DMS153 treated with DMSO at 0.1 percent for 48 hours (cell line): Measurements from ENCODE around the gene S100P.

ENCODE experiments used
- DNase-seq: peaks from one replicate; lab custom pipeline; 2025; ENCODE audit not compliant: unreplicated experiment; lab: John Stamatoyannopoulos, UW

S100P gene

GRCh38 chr4:6695660-6696610 is 2.3 kb downstream of the S100P start:
- no peak for DNase-seq

GRCh38 chr4:6696611-6697010 is 2.9 kb downstream of the S100P start:
- no peak for DNase-seq

GRCh38 chr4:6697131-6697530 is 3.5 kb downstream of the S100P start:
- DNase-seq: no peak

GRCh38 chr4:6699388-6699787 is 5.7 kb downstream of the S100P start:
- no peak for DNase-seq

GRCh38 chr4:6699903-6700302 is 6.2 kb downstream of the S100P start:
- no peak for DNase-seq

GRCh38 chr4:6701371-6701770 is 7.7 kb downstream of the S100P start:
- no peak for DNase-seq

GRCh38 chr4:6702761-6703160 is 9.1 kb downstream of the S100P start:
- no peak for DNase-seq

- no peak for DNase-seq
Observed at GRCh38 chr4:6703786-6704185, 10.1 kb downstream of the S100P start.

GRCh38 chr4:6705646-6706045 is 12.0 kb downstream of the S100P start:
- DNase-seq: no peak

- DNase-seq: no peak
Observed at GRCh38 chr4:6706173-6706572, 12.5 kb downstream of the S100P start.

- DNase-seq: peak; percentile 42
Observed at GRCh38 chr4:6709230-6710114, 15.8 kb downstream of the S100P start, which contains the start of gene MRFAP1L1. Gene MRFAP1L1 (minus strand): TSS chr4:6709865. CDS start chr4:6709629, 236 bp downstream.

- DNase-seq: no peak
Observed at GRCh38 chr4:6710282-6710681, 16.6 kb downstream of the S100P start.

GRCh38 chr4:6710996-6711395 is 17.3 kb downstream of the S100P start:
- DNase-seq: no peak

GRCh38 chr4:6714954-6715353 is 21.3 kb downstream of the S100P start:
- no peak for DNase-seq

GRCh38 chr4:6715704-6716017 is 22.0 kb downstream of the S100P start:
- no peak for DNase-seq

- peak; percentile 17 for DNase-seq
Observed at GRCh38 chr4:6716018-6716911, 22.6 kb downstream of the S100P start, which contains the start of gene BLOC1S4. Gene BLOC1S4 (plus strand): TSS chr4:6716174. CDS start chr4:6716210, 36 bp downstream.

GRCh38 chr4:6716958-6717655 is 23.4 kb downstream of the S100P start:
- no peak for DNase-seq

GRCh38 chr4:6718932-6719610 is 25.4 kb downstream of the S100P start:
- no peak for DNase-seq

GRCh38 chr4:6719611-6720179 is 26.0 kb downstream of the S100P start:
- no peak for DNase-seq
